LoVo (cell line): ENCODE measurements around the gene ZNF277.

Experiments used
- DNase-seq: peaks from one replicate; pipeline ENCODE4 v3.0.0-alpha.2; 2016; ENCODE audit warnings: low spot score

ZNF277 gene

DNA sequence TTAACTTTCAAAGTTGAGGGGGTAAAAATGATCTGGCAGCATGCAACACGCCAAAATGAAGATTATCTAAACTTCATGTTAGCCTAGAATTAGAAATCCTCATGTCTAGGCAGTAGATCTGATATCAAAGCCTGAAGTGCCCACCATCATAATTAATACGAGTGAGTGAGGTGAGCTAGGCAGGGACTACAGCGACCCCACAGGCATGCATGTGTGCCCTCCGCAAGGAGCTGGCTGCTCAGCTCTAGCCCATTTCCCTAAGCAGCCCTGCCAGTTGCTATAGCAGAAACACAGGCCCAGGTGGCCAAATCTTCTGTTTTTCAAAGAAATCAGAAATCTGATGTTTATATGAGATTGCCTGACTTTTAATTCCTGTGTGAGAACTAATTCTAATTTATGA, 150.6 kb downstream of the ZNF277 start:
- no peak for DNase-seq

DNA sequence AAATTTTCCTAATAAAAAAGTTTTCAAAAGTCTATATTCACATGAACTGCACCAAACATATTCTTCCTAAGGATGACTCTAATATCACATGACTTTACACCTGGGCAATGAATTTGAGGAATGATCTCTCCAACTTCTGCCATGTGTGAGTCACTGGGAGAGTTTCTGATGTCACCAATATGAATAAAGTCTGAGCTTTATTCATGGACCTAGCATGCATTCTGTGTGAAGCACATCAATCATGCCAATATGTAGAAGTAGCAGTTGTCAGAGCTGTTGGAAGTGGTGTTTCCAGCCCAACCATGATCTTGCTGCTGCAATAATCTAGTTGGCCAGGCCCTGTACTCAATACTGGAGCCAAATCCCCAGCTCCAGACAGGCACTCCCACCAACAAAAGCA, 152.0 kb downstream of the ZNF277 start:
- no peak for DNase-seq

DNA sequence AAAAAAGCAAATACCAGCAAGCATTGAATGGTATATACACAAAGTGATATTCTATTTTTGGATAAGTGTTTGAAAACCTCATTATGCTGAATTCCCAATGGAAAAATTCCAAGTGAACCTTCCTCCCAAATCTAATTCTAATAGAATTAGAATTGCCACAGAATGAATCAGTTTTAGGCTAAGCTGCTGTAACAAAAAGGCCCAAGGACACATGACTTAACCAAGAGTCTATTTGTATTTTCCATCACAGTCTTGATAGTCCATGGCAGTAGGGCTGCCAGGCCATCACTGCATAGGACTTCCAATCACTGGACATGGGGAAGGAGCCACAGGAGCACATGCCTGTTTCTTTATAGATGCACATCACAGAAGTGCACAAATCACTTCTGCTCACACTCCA, 152.6 kb downstream of the ZNF277 start:
- DNase-seq = no peak

DNA sequence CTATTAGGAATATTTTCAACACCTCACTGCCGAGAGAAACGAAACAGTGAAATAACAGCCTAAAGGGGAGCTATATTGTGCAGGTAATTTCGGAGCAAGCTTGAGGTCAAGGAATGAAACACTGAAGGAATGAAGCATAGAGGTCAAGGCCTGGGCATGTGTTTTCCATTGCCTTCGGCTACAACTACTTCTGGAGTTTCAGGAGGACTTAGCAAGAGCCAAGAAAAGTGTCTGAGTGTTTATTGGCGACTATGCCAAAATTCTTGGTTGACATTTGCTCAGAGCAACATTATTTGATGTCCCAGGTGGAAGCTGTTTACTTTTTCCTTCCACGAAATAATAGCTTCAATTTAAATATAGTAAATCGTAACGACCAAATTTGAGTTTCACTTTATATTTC, 154.2 kb downstream of the ZNF277 start:
- DNase-seq = no peak

DNA sequence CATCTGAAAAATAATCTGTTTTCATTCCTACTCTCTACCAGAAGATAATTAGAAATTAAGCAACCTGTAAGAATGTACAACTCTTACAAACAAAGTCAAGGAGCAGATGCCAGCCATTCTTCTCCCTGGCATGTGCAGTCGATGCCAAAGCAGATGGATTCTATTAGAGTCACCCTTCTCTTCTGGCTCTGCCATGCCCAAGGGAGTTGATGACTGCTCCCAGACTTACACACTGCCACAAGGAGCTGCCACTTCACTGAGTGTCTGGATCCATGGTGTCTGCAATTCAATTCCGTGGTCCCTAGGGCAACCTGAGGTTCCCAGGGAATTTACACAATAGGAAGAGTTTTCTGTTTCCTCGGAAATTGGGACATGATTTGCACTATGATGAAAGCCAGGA, 154.7 kb downstream of the ZNF277 start:
- DNase-seq = no peak

DNA sequence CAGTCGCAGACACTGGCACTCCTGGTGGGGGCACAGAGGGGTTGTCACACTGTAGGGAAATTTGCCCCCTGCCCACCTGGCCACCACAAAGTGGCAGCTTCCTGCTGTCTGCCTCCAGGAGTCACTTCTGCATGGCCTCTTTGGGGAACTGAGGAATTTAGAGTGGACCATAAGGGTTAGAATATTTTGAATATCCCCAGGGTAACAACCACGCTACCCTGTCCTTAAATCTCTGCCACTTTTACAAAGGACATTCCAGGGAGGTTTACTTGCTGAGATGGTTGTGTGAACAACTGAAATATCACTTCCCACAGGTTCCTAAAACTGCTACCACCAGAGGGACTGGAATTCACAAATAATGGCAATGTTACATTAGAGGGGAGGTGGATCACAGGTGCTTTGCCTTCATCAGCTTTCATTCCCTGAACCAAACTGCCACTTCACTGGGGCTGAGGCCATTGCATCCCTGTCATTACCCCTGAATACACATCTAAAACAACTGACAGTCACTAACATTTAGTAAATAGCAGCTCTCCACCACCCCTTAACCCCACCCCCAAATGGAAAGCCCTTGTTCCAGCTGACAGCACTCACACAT, 155.7 kb downstream of the ZNF277 start:
- DNase-seq = no peak

DNA sequence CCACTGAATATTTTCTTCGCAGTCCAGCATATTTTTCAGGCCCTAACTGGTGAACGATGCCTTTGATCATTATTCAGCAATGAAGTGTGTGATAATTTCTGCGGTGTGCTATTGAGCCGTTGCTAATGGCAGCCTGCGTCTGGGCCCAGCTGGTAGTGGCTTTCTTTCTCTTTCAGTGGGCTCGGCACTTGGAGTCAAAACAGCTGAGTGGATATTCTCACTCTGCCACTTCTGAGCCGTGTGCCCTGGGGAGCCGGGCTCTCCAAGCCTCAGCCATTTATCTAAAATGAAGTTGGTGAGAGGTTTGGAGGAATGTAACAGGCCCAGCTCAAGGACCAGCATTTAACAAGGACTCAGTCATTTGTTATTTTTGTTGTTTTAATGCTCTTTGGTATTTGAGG, 156.2 kb downstream of the ZNF277 start:
- no peak for DNase-seq

DNA sequence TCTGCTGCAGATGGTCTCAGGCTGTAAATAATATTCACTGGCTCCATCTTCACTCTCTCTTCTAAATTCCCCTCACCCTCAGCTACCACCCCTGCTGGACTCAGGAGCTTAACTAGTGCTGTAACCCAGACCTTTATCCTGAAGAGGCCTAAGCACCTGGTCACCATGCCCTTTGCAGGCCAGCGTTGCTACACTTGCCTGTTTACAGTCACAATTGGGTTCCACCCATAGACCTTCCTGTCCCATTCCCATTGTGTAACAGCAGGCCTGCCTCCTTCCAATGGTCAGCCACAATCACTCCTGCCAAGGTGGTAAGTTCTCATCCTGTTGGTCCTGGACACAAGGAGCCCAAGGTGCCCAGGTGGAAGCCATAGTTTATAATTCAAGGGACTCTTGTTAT, 157.9 kb downstream of the ZNF277 start:
- DNase-seq = no peak

DNA sequence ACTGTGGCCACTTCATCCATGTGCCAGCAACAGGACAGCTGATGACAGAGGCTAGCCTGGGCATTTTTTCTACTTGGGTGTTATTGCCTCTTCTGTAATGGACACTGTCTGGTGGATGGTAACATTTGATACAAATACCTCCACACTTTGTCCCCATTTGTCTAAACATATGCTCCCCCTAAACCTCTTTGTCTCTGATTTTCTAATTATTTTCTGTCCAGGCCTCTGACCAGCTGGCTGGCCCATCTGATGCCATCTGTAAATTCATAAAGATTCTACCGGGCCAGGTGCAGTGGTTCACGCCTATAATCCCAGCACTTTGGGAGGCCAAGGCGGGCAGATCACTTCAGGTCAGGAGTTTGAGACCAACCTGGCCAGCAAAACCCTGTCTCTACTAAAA, 159.1 kb downstream of the ZNF277 start:
- DNase-seq = no peak

DNA sequence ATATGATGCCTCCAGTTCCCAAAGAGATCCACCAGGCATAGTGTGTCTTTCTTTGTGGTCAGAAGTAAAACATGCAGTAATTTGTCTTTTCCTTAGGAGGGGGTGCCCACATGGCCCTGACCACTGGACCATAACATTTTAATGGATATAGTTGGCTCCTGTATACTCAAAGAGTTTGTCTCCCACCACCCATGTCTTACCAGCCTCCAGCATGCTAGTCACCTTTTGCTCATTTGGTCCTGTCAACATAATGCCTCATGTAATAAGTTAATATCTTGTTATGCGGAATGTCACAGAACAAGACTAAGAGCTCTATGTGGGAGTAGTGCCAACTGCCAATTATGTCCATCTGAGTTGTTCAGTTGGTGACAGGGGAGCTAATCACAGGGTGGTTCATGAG, 160.4 kb downstream of the ZNF277 start:
- DNase-seq = no peak

DNA sequence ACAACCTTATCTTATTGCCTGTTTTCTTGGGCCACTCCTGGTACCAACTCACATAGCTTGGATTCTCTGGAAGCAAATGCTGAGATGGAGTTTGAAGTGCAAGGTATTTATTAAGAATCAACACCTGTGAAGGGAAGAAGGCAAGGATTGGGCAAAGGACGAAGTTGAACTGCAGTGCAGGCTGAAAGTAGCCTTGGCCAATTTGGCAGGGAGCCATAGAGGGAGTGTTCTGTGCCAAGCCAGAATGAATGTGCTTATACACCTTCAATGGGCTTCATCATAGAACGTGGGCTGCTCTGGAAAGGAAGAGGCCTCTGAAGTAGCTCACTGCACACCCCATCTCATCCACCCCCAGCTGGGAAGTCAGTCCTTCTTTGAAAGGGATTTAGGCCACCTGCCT, 163.9 kb downstream of the ZNF277 start:
- DNase-seq = peak; percentile 4

DNA sequence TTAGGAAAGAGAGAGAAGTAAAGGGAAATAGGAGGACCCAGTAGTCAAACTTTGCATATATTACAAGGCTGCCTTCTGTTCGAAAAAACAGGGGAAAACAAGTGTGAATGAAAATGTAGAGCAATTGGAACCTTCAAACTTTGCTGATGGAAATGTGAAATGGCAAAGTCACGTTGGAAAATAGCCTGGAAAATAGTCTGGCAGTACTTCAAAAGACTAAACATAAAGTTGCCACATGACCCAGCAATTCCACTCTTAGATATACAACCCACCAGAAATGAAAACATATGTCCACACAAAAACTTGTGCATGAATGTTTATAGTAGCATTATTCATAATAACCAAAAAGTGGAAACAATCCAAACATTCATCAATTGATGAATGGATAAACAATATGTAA, 165.2 kb downstream of the ZNF277 start:
- no peak for DNase-seq

DNA sequence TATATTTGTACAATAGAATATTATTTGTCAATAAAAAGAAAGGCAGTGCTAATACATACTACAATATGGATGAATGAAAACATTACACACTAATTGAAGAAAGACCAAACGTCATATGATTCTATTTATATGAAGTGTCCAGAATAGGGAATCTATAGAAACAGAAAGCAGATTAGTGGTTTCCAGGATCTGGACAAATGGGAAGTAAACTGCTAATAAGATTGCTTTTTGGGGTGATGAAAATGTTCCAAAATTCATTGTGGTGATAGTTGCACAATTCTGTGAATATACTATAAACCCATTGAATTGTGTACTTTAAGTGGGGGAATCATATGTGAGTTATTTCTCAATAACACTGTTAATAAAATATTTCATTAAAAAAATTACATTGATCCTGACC, 165.6 kb downstream of the ZNF277 start:
- DNase-seq = no peak

DNA sequence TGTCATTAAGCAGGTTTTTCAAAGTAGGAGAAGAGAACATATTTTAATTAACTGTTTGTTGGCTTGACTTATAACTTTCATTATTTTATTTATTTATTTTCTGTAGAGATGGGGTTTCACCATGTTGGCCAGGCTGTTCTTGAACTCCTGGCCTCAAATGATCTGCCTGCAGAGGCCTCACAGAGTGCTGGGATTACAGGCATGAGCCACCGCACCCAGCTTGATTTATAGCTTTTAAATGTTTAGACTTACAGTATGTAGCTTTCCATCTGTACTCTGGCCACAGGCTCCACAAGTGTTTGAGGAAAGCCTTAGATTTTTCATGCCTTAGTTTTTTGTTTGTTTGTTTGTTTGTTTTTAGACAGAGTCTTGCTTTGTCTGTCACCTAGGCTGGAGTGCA, 171.1 kb downstream of the ZNF277 start:
- DNase-seq = no peak

DNA sequence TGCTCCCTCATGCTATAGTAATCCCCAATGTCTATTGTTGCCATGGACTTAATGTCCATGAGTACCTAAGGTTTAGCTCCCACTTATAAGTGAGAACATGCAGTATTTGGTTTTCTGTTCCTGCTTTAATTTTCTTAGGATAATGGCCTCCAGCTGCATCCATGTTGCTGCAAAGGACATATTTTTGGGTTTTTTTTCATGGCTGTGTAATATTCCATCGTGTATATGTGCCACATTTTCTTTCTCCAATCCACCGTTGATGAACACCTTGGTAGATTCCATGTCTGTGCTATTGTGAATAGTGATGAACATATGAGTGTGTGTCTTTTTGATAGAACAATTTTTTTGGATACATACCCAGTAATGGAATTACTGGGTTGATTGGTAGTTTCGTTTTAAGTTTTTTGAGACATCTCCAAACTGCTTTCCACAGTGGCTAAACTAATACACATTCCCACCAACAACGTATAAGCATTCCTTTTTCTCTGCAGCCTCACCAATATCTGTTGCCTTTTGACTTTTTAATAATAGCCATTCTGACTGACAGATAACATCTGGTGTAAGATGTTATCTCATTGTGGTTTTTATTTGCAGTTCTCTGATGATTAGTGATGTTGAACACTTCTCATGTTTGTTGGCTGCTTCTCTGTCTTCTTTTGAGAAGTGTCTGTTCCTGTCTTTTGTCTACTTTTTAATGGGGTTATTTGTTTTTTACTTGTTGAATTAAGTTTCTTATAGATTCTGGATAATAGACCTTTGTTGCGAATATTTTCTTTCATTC, 175.0 kb downstream of the ZNF277 start:
- DNase-seq = no peak

DNA sequence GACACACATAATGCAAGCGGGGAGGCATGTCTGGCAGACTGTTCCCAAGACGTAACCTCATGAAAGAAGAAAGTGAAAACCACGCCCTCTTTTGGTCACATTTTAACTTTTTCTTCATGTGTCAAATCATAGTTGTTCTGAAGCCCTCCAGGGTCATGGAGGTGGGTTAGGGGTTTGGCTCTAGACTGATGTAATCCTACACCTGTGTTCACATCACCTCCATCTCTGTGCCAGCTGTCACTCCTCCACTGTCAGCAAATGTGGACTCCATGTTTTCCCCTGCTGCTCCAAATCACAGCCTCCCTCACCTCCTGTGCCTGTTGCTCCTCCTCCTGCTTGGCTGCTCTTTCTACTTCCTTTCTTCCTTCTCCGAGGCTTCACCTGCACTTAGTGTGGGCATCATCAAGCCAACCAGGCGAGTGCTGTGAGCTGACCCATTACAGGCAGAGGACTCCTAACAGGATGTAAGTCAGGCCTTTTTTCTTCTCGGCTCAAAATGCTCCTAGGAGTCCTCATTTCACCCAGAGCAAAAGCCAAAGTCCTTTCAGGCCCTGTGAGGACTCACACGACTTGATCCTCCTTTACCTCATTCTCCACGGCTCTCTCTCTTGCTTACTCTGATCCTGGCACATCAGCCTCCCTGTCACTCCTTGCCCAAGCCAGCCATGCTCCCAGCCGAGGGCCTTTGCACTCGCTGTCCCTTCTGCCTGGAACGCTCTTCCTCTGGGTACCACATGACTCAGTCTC, 177.3 kb downstream of the ZNF277 start:
- no peak for DNase-seq

DNA sequence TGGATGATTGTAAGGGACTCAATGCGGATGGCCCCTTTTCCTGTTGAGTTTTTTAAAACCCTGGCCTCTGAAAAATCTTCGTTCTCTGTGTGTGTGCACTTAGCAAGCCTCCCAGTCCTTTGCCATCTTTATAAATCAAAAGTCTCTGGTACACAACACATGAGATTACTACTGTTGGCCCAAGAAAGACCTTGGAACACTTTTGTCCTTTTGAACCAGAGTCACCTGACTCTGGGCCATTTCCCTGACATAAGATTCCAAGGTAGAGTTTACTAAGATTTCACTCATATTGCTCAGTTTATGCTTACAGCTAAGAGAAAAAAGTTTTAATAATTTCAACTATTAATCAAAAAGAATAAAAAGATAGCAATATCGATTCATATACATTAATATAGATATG, 179.0 kb downstream of the ZNF277 start:
- DNase-seq = no peak

DNA sequence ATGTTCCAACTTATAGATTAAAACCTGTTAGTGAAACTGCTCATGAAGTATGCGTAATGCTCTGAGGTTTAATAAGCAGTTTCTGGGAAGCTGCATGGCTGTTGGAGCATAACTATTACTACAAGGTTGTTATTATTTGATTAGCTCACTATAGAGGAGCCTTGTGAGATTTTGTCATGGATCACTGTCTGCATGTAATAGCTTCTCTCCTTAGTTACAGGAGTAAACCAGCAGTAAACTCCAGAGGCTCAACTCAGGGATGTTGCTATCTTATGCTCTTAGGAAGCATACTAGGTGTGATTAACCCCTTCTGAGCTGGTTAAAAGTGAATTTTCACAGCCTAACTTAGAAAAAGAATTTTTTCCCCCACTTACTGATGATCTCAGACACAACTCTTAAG, 180.1 kb downstream of the ZNF277 start:
- no peak for DNase-seq

DNA sequence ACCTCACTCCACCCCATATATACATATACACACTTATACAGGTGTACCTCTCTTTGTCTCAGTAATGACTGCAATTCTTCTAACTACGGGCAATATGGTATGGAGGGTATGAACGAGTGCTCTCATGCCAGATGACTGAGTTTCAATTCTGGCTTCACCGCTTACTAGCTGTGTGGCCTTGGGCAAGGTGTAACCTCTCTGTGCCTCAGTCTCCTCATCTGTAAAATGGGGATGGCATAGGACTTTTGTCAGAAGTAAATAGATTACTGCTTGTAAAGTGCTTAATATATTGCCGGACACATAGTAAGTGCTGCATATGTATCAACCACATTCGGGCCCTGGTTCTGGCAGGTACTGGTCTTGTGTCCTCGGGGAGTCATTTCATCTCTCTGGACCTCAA, 183.7 kb downstream of the ZNF277 start:
- DNase-seq = no peak

DNA sequence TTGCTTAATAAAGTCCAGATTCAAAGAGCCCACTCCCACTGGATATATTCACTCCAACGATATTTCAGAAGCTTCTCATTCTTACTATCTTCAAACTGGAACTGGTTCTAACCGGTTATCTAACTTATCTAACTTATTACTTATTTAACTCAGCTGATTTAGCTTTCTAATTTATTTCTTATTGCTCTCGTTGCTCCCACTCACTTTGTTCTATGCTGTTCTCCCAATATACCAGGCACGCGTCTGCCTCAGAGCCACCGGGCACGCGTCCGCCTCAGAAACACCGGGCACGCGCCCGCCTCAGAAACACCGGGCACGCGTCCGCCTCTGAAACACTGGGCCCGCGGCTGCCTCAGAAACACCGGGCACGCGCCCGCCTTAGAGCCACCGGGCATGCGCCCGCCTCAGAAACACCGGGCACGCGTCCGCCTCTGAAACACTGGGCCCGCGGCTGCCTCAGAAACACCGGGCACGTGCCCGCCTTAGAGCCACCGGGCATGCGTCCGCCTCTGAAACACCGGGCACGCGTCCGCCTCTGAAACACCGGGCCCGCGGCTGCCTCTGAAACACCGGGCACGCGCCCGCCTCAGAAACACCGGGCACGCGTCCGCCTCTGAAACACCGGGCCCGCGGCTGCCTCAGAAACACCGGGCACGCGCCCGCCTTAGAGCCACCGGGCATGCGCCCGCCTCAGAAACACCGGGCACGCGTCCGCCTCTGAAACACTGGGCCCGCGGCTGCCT, 184.8 kb downstream of the ZNF277 start:
- peak; percentile 26 for DNase-seq

DNA sequence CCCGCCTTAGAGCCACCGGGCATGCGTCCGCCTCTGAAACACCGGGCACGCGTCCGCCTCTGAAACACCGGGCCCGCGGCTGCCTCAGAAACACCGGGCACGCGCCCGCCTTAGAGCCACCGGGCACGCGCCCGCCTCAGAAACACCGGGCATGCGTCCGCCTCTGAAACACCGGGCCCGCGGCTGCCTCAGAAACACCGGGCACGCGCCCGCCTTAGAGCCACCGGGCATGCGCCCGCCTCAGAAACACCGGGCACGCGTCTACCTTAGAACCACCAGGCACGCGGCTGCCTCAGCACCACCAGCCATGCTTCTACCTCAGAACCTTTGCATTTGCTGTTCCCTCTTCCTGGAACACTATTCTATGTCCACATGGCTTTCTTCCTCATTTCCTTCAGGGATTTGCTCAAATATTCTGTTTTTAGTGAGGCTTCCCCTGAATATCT, 185.4 kb downstream of the ZNF277 start:
- DNase-seq = peak; percentile 85
